HepG2 (cell line): ENCODE measurements around the gene SNAPC3. TPM values are rescaled to one million over a fixed set of nuclear protein-coding genes. Genes with fewer than 3 reads are reported as not detected.
A peak's percentile ranks its signal among the peaks of the same experiment; 100 is the strongest.

Experiments used
- BRCA1 ChIP-seq: sonication (generic); formaldehyde crosslinking; IDR thresholded peaks from 2 replicates; pipeline ENCODE4 v1.4.0; 2020; ENCODE audit warnings: missing genetic modification reagents
- CAMTA2 ChIP-seq: sonication (generic); formaldehyde crosslinking; IDR thresholded peaks from 2 replicates; pipeline ENCODE4 v1.4.0; 2020; ENCODE audit warnings: mild to moderate bottlenecking, missing genetic modification reagents, borderline replicate concordance
- CHD4 ChIP-seq: fragments of 200-600 bp; sonication (generic); IDR thresholded peaks from 2 replicates; pipeline ENCODE4 v1.7.0; 2017; ENCODE audit warnings: mild to moderate bottlenecking, low read length, borderline replicate concordance
- ETV6 ChIP-seq: sonication (generic); formaldehyde crosslinking; conservative IDR thresholded peaks from 2 replicates; pipeline ENCODE4 v1.4.0; 2020; ENCODE audit warnings: missing genetic modification reagents
- JDP2 ChIP-seq: sonication (generic); formaldehyde crosslinking; IDR thresholded peaks from 2 replicates; pipeline ENCODE4 v1.8.1; 2022; ENCODE audit warnings: missing genetic modification reagents, borderline replicate concordance
- KLF13 ChIP-seq: sonication (generic); formaldehyde crosslinking; IDR thresholded peaks from 2 replicates; pipeline ENCODE4 v1.4.0; 2020; ENCODE audit warnings: mild to moderate bottlenecking, missing genetic modification reagents
- KLF16 ChIP-seq, 2 experiments: sonication (generic) in 1 of 2; formaldehyde crosslinking in 1 of 2; IDR thresholded peaks; 2 replicates each; pipeline versions ENCODE4 v1.6.1 to v1.8.0; 2016 to 2023; ENCODE audit warnings: missing genetic modification reagents in 2 of 2, missing compliant biosample characterization in 1 of 2
- MYNN ChIP-seq: sonication (generic); formaldehyde crosslinking; IDR thresholded peaks from 2 replicates; pipeline ENCODE4 v1.4.0; 2020; ENCODE audit warnings: mild to moderate bottlenecking, low read depth, missing genetic modification reagents
- POLR2AphosphoS2 ChIP-seq: IDR thresholded peaks from 2 replicates; pipeline ENCODE4 v1.6.1; 2011; ENCODE audit warnings: low read depth, low read length, improper control_type of control experiment
- RELA ChIP-seq: sonication (generic); formaldehyde crosslinking; IDR thresholded peaks from 2 replicates; pipeline ENCODE4 v1.4.0; 2020; ENCODE audit warnings: missing genetic modification reagents
- SOX6 ChIP-seq, 2 experiments: fragments of 450-650 bp in 1 of 2; sonication (generic) in 1 of 2; formaldehyde crosslinking in 1 of 2; IDR thresholded peaks; 2 replicates each; pipeline versions ENCODE4 v1.4.0 to v1.6.1; 2017 to 2020; ENCODE audit warnings: antibody characterized with exemption in 1 of 2, mild to moderate bottlenecking in 1 of 2, missing genetic modification reagents in 1 of 2
- TFE3 ChIP-seq: IDR thresholded peaks from 2 replicates; pipeline ENCODE4 v1.6.1; 2016
- TMF1 ChIP-seq: sonication (generic); formaldehyde crosslinking; IDR thresholded peaks from 2 replicates; pipeline ENCODE4 v1.8.1; 2022; ENCODE audit warnings: low read depth, missing genetic modification reagents
- ZEB1 ChIP-seq: IDR thresholded peaks from 2 replicates; pipeline ENCODE4 v1.6.1; 2012; ENCODE audit warnings: mild to moderate bottlenecking, low read depth, inconsistent platforms; ENCODE audit not compliant: insufficient replicate concordance
- ZNF232 ChIP-seq: sonication (generic); formaldehyde crosslinking; IDR thresholded peaks from 2 replicates; pipeline ENCODE4 v1.4.0; 2020; ENCODE audit warnings: missing genetic modification reagents, borderline replicate concordance
- ZNF570 ChIP-seq: sonication (generic); formaldehyde crosslinking; IDR thresholded peaks from 2 replicates; pipeline ENCODE4 v1.4.0; 2020; ENCODE audit warnings: mild to moderate bottlenecking, missing genetic modification reagents, borderline replicate concordance
- ZNF589 ChIP-seq: sonication (generic); formaldehyde crosslinking; conservative IDR thresholded peaks from 2 replicates; pipeline ENCODE4 v1.8.0; 2022; ENCODE audit warnings: mild to moderate bottlenecking, moderate library complexity, missing genetic modification reagents
- ZNF614 ChIP-seq: IDR thresholded peaks from 2 replicates; pipeline ENCODE4 v1.6.1; 2018; ENCODE audit warnings: missing biosample characterization, missing genetic modification reagents, inconsistent platforms, borderline replicate concordance
- polyA plus RNA-seq, 8 experiments: library from polyadenylated mRNA; depleted of rRNA in 3 of 8; stranded (reverse) in 7 of 8; unstranded in 1 of 8; fragments of >200 nt; fragmentation: Illumina TruSeq in 4 of 8; extraction: Trizol in 4 of 8; gene quantifications; 2 replicates each; pipeline versions ENCODE4 v1.2.1 to v1.2.3, GENCODE V29; 2011 to 2016; ENCODE audit warnings: low read depth in 4 of 8, missing spikeins in 1 of 8, mixed read lengths in 1 of 8; ENCODE audit not compliant: insufficient read depth in 1 of 8
- total RNA-seq, 5 experiments: library from RNA; depleted of rRNA; stranded (reverse); fragments of >200 nt; fragmentation: Illumina TruSeq; extraction: Trizol; gene quantifications; 2 replicates each; pipeline ENCODE4 v1.2.3, GENCODE V29; 2016; ENCODE audit warnings: low read depth in 1 of 5
- TF ChIP-seq, protein P1 (sequence below): fragments of 450-650 bp; IDR thresholded peaks from 2 replicates; pipeline ENCODE4 v1.6.1; 2017
- TF ChIP-seq, protein P2 (sequence below): sonication (generic); formaldehyde crosslinking; IDR thresholded peaks from 2 replicates; pipeline ENCODE4 v1.8.0; 2023; ENCODE audit warnings: mild to moderate bottlenecking, missing genetic modification reagents
- TF ChIP-seq, protein P3 (sequence below): IDR thresholded peaks from 2 replicates; pipeline ENCODE4 v1.6.1; 2018; ENCODE audit warnings: missing genetic modification reagents, mild to moderate bottlenecking, missing compliant biosample characterization
- TF ChIP-seq, protein P4 (sequence below): sonication (generic); formaldehyde crosslinking; IDR thresholded peaks from 2 replicates; pipeline ENCODE4 v1.4.0; 2020; ENCODE audit warnings: missing genetic modification reagents

Gene SNAPC3
- total and polyA plus RNA-seq, 2 of the 13 experiments (the other 11 are each of a cell fraction or from before 2014, with no cell fraction given): 25.6 to 26.0 TPM

DNA sequence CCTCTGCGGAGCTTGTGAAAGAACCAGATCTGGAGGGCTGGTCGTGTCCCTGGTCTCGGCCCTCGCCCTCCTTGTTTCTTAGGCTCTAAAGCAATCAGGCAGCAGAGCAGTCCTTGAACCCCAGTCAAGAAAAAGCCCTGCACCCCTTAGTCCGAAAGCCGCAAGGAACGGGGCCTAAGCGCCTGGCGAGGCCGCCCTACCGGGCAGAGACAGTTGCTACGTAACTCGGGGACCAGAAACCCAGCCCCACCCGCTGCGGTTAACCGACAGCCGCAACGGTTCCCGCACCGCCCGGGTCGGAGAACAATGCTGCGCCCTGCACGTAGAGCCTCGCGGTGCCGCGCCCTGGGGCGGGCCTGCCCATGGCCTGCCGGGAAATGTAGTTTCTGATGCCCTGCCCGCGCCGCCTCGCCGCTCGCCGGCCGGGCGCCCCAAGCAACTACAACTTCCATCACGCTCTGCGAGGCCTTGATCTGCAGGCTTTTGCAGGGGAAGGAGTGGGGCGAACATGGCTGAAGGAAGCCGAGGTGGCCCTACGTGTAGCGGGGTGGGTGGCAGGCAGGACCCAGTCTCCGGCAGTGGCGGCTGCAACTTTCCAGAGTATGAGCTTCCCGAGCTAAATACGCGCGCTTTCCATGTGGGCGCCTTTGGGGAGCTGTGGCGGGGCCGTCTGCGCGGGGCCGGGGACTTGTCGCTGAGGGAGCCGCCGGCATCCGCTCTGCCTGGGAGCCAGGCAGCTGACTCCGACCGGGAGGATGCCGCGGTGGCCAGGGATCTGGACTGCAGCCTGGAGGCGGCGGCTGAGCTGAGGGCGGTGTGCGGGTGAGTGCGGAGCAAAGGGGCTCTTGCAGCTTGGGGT is at the start of gene SNAPC3 (continued):
- TF ChIP-seq JDP2 (CRISPR knock-in tag) (no peak), BRCA1 (CRISPR knock-in tag) (peak; percentile 93), ZEB1 (peak; percentile 69), TFE3 (CRISPR knock-in tag) (peak; percentile 42; the same call in 1 of the 2 replicates), KLF16 (CRISPR knock-in tag; IDR thresholded peaks at IDR 0.05) (peak in 1 of 2 experiments; percentile 78; a peak in 2 of 4 replicates), ZNF232 (CRISPR knock-in tag) (peak; percentile 81; the same call in 1 of the 2 replicates), POLR2AphosphoS2 (no peak), ZNF614 (peak; percentile 81), MYNN (CRISPR knock-in tag) (no peak), ZNF570 (no peak), CHD4 (no peak), KLF13 (no peak), SOX6 (IDR thresholded peaks at IDR 0.05) (no peak), SOX6 (CRISPR knock-in tag; IDR thresholded peaks at IDR 0.05) (peak; percentile 98), RELA (peak; percentile 53; the same call in 1 of the 2 replicates), TMF1 (CRISPR knock-in tag) (0 out of 2 replicates have a peak, but pooled peaks have one; percentile 21), ETV6 (CRISPR knock-in tag) (no peak; the same call in 1 of the 2 replicates), CAMTA2 (CRISPR knock-in tag) (peak; percentile 94), ZNF589 (CRISPR knock-in tag) (no peak)
- TF ChIP-seq, protein P1, sequence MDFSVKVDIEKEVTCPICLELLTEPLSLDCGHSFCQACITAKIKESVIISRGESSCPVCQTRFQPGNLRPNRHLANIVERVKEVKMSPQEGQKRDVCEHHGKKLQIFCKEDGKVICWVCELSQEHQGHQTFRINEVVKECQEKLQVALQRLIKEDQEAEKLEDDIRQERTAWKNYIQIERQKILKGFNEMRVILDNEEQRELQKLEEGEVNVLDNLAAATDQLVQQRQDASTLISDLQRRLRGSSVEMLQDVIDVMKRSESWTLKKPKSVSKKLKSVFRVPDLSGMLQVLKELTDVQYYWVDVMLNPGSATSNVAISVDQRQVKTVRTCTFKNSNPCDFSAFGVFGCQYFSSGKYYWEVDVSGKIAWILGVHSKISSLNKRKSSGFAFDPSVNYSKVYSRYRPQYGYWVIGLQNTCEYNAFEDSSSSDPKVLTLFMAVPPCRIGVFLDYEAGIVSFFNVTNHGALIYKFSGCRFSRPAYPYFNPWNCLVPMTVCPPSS: no peak
- TF ChIP-seq, protein P2, sequence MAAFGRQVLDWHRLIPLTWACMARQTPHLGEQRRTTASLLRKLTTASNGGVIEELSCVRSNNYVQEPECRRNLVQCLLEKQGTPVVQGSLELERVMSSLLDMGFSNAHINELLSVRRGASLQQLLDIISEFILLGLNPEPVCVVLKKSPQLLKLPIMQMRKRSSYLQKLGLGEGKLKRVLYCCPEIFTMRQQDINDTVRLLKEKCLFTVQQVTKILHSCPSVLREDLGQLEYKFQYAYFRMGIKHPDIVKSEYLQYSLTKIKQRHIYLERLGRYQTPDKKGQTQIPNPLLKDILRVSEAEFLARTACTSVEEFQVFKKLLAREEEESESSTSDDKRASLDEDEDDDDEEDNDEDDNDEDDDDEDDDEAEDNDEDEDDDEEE (CRISPR knock-in tag): 0 out of 2 replicates have a peak, but pooled peaks have one; percentile 16
- TF ChIP-seq, protein P3, sequence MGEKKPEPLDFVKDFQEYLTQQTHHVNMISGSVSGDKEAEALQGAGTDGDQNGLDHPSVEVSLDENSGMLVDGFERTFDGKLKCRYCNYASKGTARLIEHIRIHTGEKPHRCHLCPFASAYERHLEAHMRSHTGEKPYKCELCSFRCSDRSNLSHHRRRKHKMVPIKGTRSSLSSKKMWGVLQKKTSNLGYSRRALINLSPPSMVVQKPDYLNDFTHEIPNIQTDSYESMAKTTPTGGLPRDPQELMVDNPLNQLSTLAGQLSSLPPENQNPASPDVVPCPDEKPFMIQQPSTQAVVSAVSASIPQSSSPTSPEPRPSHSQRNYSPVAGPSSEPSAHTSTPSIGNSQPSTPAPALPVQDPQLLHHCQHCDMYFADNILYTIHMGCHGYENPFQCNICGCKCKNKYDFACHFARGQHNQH: peak; percentile 57; the same call in 1 of the 2 replicates
- TF ChIP-seq, protein P4, sequence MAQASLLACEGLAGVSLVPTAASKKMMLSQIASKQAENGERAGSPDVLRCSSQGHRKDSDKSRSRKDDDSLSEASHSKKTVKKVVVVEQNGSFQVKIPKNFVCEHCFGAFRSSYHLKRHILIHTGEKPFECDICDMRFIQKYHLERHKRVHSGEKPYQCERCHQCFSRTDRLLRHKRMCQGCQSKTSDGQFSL: no peak
